Panc1 (cell line): ENCODE data around the gene SETD1A.

Source experiments
- CTCF ChIP-seq: fragments of 450-650 bp; IDR thresholded peaks from 2 replicates; pipeline ENCODE4 v1.5.1; 2017; ENCODE audit warnings: mild to moderate bottlenecking
- POLR2AphosphoS5 ChIP-seq: IDR thresholded peaks from 2 replicates; pipeline ENCODE4 v1.6.1; 2012; ENCODE audit warnings: mild to moderate bottlenecking, low read depth, low read length, moderate library complexity
- REST ChIP-seq, 2 experiments: IDR thresholded peaks; 2 replicates each; pipeline ENCODE4 v1.6.1; 2011 to 2012; ENCODE audit warnings: low read depth in 2 of 2, control low read depth in 1 of 2, low read length in 1 of 2, mild to moderate bottlenecking in 1 of 2, moderate library complexity in 1 of 2; ENCODE audit not compliant: insufficient read depth in 1 of 2
- SIN3A ChIP-seq: IDR thresholded peaks from 2 replicates; pipeline ENCODE4 v1.6.1; 2012; ENCODE audit warnings: low read depth, mild to moderate bottlenecking, low read length, moderate library complexity, borderline replicate concordance; ENCODE audit not compliant: insufficient read depth
- TCF7L2 ChIP-seq: IDR thresholded peaks from 2 replicates; pipeline ENCODE4 v1.6.1; 2011; ENCODE audit warnings: mild to moderate bottlenecking, low read depth, low read length, inconsistent platforms

GRCh38 chr16:30944352-30944751 is 13.2 kb upstream of the SETD1A start:
- TF ChIP-seq CTCF (no peak), SIN3A (no peak), POLR2AphosphoS5 (no peak), TCF7L2 (no peak), REST (IDR thresholded peaks at IDR 0.05; ENCODE audit: insufficient read depth in 1 of 2, low read depth in 2 of 2, low read length in 1 of 2) (no peak)
